Erythroblast (primary cell): ENCODE measurements around the gene UNC5A.

Experiments
- GATA1 ChIP-seq: IDR thresholded peaks from 2 replicates; pipeline ENCODE4 v1.6.1; 2011; ENCODE audit warnings: low read depth, mild to moderate bottlenecking, control low read depth, low read length, moderate library complexity
- POLR2A ChIP-seq: IDR thresholded peaks from 2 replicates; pipeline ENCODE4 v1.6.1; 2011; ENCODE audit warnings: mild to moderate bottlenecking, low read length

DNA sequence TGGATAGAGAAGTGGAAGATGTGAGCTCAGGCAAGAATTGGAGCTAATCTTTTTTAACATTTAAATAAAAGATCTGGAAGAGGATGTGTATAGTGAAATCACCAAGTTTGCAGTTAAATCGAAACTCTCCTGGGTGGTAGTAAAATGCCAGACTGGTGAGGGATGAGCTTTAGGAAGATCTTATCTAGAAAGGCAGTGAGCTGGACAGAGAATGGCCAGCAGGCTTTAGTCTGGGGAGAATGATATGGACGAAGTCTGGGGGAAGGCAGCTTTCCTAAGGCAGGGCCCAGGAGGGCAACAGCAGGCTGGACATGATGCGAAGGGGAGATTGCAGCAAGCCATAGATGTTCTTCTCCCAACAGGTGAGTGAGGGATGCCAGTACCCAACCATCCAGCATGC is 25.6 kb downstream of the UNC5A start:
- TF ChIP-seq POLR2A (no peak), GATA1 (no peak)
